ENCODE measurements around the gene C22orf23.
"Not testable (repeated sequence)": the region's sequence is repeated elsewhere in the genome, so short reads cannot be mapped to it uniquely, and the experiment has no call there.

The C22orf23 gene

GRCh38 chr22:37981282-37982011 is 28.0 kb upstream of the C22orf23 start:
- TF ChIP-seq CTCF (IDR thresholded peaks at IDR 0.05; ENCODE audit: low read depth, low read length), result no peak
- no peak overlapping the region for H3K4me3 ChIP-seq (ENCODE audit: low read depth, low read length)

GRCh38 chr22:37979782-37980181 is 26.4 kb upstream of the C22orf23 start:
- no peak overlapping the region for H3K4me3 ChIP-seq (ENCODE audit: low read depth, low read length)
- TF ChIP-seq CTCF (IDR thresholded peaks at IDR 0.05; ENCODE audit: low read depth, low read length), result no peak

- TF ChIP-seq CTCF (IDR thresholded peaks at IDR 0.05; ENCODE audit: low read depth, low read length), result no peak
- no peak overlapping the region for H3K4me3 ChIP-seq (ENCODE audit: low read depth, low read length)
These were observed 23.1 kb upstream of the C22orf23 start for GRCh38 chr22:37976547-37976946.

- not testable (repeated sequence) for H3K4me3 ChIP-seq (ENCODE audit: low read depth, low read length)
These were observed 22.6 kb upstream of the C22orf23 start for GRCh38 chr22:37976022-37976421.

- no peak overlapping the region for H3K4me3 ChIP-seq (ENCODE audit: low read depth, low read length)
- no peak for TF ChIP-seq CTCF (IDR thresholded peaks at IDR 0.05; ENCODE audit: low read depth, low read length)
These were observed 21.8 kb upstream of the C22orf23 start for GRCh38 chr22:37975153-37975552.

GRCh38 chr22:37973271-37974170 is 20.1 kb upstream of the C22orf23 start:
- H3K4me3 ChIP-seq (ENCODE audit: low read depth, low read length), result no peak overlapping the region
- TF ChIP-seq CTCF (IDR thresholded peaks at IDR 0.05; ENCODE audit: low read depth, low read length), result no peak

- no peak overlapping the region for H3K4me3 ChIP-seq (ENCODE audit: low read depth, low read length)
- TF ChIP-seq CTCF (IDR thresholded peaks at IDR 0.05; ENCODE audit: low read depth, low read length), result no peak
These were observed 19.1 kb upstream of the C22orf23 start for GRCh38 chr22:37972527-37972926.
